ENCODE data around the gene LRBA. TPM values are rescaled to one million over a fixed set of nuclear protein-coding genes. Genes with fewer than 3 reads are reported as not detected.

The LRBA gene
- total RNA-seq, 1 donor from 2014 or later, result 68.0 TPM

- Histone ChIP-seq H3K9me3 (no peaks in the 10 kb centered on the region), H3K36me3 (peaks cover 0 to 11% of the 10 kb centered on the region in 2 donors), H3K27me3 (no peaks in the 10 kb centered on the region), H3K27ac (no peak overlapping the region), H3K4me3 (no peak overlapping the region), H3K4me1 (no peaks in the 10 kb centered on the region)
- no peak for DNase-seq (ENCODE audit: extremely low spot score in 2 of 2)
- TF ChIP-seq POLR2A (IDR thresholded peaks at IDR 0.05), result no peak
- TF ChIP-seq CTCF (IDR thresholded peaks at IDR 0.05), result no peak
- TF ChIP-seq POLR2AphosphoS5 (IDR thresholded peaks at IDR 0.05; ENCODE audit: insufficient read depth in 1 of 2, low read depth in 1 of 2), result no peak
- intact Hi-C loops (cut with DNase I), result no loop called here
These were observed 424.5 kb downstream of the LRBA start for GRCh38 chr4:150590631-150591030.

GRCh38 chr4:150589157-150589556 is 425.9 kb downstream of the LRBA start:
- intact Hi-C loops (cut with DNase I), result no loop called here
- Histone ChIP-seq H3K27ac (no peak overlapping the region), H3K36me3 (peaks cover 0 to 11% of the 10 kb centered on the region in 2 donors), H3K9me3 (no peaks in the 10 kb centered on the region), H3K27me3 (no peaks in the 10 kb centered on the region), H3K4me1 (no peaks in the 10 kb centered on the region), H3K4me3 (no peak overlapping the region)
- TF ChIP-seq POLR2AphosphoS5 (IDR thresholded peaks at IDR 0.05; ENCODE audit: insufficient read depth in 1 of 2, low read depth in 1 of 2) (no peak), CTCF (IDR thresholded peaks at IDR 0.05) (no peak), POLR2A (IDR thresholded peaks at IDR 0.05) (no peak)
- no peak for DNase-seq (ENCODE audit: extremely low spot score in 2 of 2)

GRCh38 chr4:150588316-150588715 is 426.8 kb downstream of the LRBA start:
- no peaks in the 10 kb centered on the region for H3K9me3 ChIP-seq
- DNase-seq (ENCODE audit: extremely low spot score in 2 of 2), result no peak
- H3K4me3 ChIP-seq, result no peak overlapping the region
- no peaks in the 10 kb centered on the region for H3K27me3 ChIP-seq
- intact Hi-C loops (cut with DNase I), result no loop called here
- H3K4me1 ChIP-seq, result no peaks in the 10 kb centered on the region
- no peak overlapping the region for H3K27ac ChIP-seq
- TF ChIP-seq CTCF (IDR thresholded peaks at IDR 0.05), result no peak
- no peak for TF ChIP-seq POLR2AphosphoS5 (IDR thresholded peaks at IDR 0.05; ENCODE audit: insufficient read depth in 1 of 2, low read depth in 1 of 2)
- H3K36me3 ChIP-seq, result peaks cover 0 to 18% of the 10 kb centered on the region in 2 donors

DNA sequence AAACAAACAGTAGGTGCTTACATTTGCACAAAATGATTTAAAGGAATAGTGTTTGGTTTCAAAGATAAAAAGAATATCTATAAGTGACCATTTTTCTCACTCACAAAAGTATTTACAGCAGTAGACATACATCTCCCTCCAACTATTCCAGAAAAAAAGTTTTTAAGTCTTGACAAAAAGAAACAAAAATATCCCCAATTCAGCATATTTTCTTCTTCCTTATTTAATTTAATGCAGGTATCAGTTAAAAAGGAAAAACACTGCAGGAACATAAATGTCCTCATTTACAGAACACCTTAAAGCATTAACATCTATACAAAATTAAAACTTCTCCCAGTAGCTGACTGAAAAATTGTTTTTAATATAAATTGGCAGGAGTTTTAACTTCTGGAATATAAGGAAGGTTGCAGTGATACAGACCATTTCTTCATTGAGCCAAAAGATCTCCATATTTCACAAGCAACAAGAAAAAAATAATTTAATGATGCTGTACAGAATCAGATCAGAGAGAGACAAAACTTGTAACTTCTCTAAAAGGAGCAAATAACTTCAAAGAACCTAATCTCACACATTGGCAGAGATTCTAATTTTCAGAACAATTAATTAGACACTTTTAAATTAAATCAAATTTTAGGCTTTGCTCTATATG is 428.8 kb downstream of the LRBA start:
- H3K4me1 ChIP-seq, result no peaks in the 10 kb centered on the region
- H3K27me3 ChIP-seq, result no peaks in the 10 kb centered on the region
- no peak for TF ChIP-seq POLR2AphosphoS5 (IDR thresholded peaks at IDR 0.05; ENCODE audit: insufficient read depth in 1 of 2, low read depth in 1 of 2)
- no peak for TF ChIP-seq CTCF (IDR thresholded peaks at IDR 0.05)
- no peaks in the 10 kb centered on the region for H3K9me3 ChIP-seq
- no peak for DNase-seq (ENCODE audit: extremely low spot score in 2 of 2)
- no peak overlapping the region for H3K27ac ChIP-seq
- peaks cover 0 to 24% of the 10 kb centered on the region in 2 donors for H3K36me3 ChIP-seq
- H3K4me3 ChIP-seq, result no peak overlapping the region
- intact Hi-C loops (cut with DNase I), result no loop called here

DNA sequence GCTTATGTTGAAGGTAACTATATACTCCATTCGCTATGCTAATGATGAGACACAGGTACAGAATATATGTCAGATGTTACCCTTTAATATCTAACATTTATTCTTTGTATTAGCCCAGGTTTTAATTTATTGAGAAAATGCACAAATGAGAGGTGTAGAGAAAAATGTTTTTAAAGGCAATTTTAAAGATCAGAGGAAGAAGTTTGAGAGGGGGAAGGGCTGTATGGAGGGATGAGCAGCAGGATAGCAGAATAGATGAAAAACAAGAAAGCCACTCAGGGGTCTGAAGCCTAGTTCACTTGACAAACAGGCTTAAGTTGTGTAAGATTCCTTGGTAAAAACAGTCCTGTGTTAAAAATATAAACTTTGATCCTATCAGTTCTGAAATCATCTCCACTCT is 429.5 kb downstream of the LRBA start:
- Histone ChIP-seq H3K27ac (no peak overlapping the region), H3K4me3 (no peak overlapping the region), H3K36me3 (peaks cover 0 to 24% of the 10 kb centered on the region in 2 donors), H3K4me1 (no peaks in the 10 kb centered on the region), H3K27me3 (no peaks in the 10 kb centered on the region), H3K9me3 (no peaks in the 10 kb centered on the region)
- no peak for TF ChIP-seq POLR2A (IDR thresholded peaks at IDR 0.05)
- no peak for TF ChIP-seq POLR2AphosphoS5 (IDR thresholded peaks at IDR 0.05; ENCODE audit: insufficient read depth in 1 of 2, low read depth in 1 of 2)
- no peak for TF ChIP-seq CTCF (IDR thresholded peaks at IDR 0.05)
- intact Hi-C loops (cut with DNase I), result no loop called here
- no peak for DNase-seq (ENCODE audit: extremely low spot score in 2 of 2)
